Measurements from ENCODE around the gene TECTB. TPM values are rescaled to one million over a fixed set of nuclear protein-coding genes. Genes with fewer than 3 reads are reported as not detected.

The TECTB gene
- total and polyA plus RNA-seq, 4 donors: not detected

GRCh38 chr10:112349521-112350085 is 66.4 kb downstream of the TECTB start:
- no peak overlapping the region for H3K9ac ChIP-seq (ENCODE audit: insufficient read depth in 1 of 2, low read length in 2 of 2)
- DNase-seq (no peak), ATAC-seq (ENCODE audit: insufficient read depth, low FRiP score) (no peak)
- 95 to 96% methylated on average over 44 to 46 of the region's 46 CpGs for WGBS, 2 donors
- no peak for TF ChIP-seq CTCF (IDR thresholded peaks at IDR 0.05; ENCODE audit: control extremely low read depth, extremely low read depth)
- no peak overlapping the region for H3K4me3 ChIP-seq
- H3K27ac ChIP-seq (ENCODE audit: low read depth in 1 of 2, low read length in 1 of 2): no peak overlapping the region
- H3K27me3 ChIP-seq (ENCODE audit: control insufficient read depth in 3 of 3, insufficient read depth in 3 of 3, low read length in 2 of 3): no peaks in the 10 kb centered on the region
- H3K36me3 ChIP-seq (ENCODE audit: control insufficient read depth in 4 of 4, insufficient read depth in 4 of 4, low read length in 4 of 4): no peaks in the 10 kb centered on the region
- no peaks in the 10 kb centered on the region for H3K9me3 ChIP-seq (ENCODE audit: control insufficient read depth in 4 of 4, insufficient read depth in 3 of 4, low read length in 3 of 4)
- peaks cover 0 to 3% (median 0%) of the 10 kb centered on the region in 5 donors for H3K4me1 ChIP-seq (ENCODE audit: control insufficient read depth in 5 of 5, insufficient read depth in 5 of 5, low read length in 5 of 5)

GRCh38 chr10:112351146-112351545 is 67.9 kb downstream of the TECTB start:
- Histone ChIP-seq H3K4me3 (no peak overlapping the region), H3K9ac (ENCODE audit: insufficient read depth in 1 of 2, low read length in 2 of 2) (no peak overlapping the region), H3K36me3 (ENCODE audit: control insufficient read depth in 4 of 4, insufficient read depth in 4 of 4, low read length in 4 of 4) (no peaks in the 10 kb centered on the region), H3K27ac (ENCODE audit: low read depth in 1 of 2, low read length in 1 of 2) (no peak overlapping the region), H3K27me3 (ENCODE audit: control insufficient read depth in 3 of 3, insufficient read depth in 3 of 3, low read length in 2 of 3) (no peaks in the 10 kb centered on the region), H3K4me1 (ENCODE audit: control insufficient read depth in 5 of 5, insufficient read depth in 5 of 5, low read length in 5 of 5) (peaks cover 0 to 3% (median 0%) of the 10 kb centered on the region in 5 donors), H3K9me3 (ENCODE audit: control insufficient read depth in 4 of 4, insufficient read depth in 3 of 4, low read length in 3 of 4) (no peaks in the 10 kb centered on the region)
- 91 to 94% methylated on average over 8 of the region's 8 CpGs for WGBS, 2 donors
- DNase-seq (no peak), ATAC-seq (ENCODE audit: insufficient read depth, low FRiP score) (no peak)
- TF ChIP-seq CTCF (IDR thresholded peaks at IDR 0.05; ENCODE audit: control extremely low read depth, extremely low read depth): no peak

- H3K36me3 ChIP-seq (ENCODE audit: control insufficient read depth in 4 of 4, insufficient read depth in 4 of 4, low read length in 4 of 4): no peaks in the 10 kb centered on the region
- no peak for ATAC-seq (ENCODE audit: insufficient read depth, low FRiP score)
- H3K4me1 ChIP-seq (ENCODE audit: control insufficient read depth in 5 of 5, insufficient read depth in 5 of 5, low read length in 5 of 5): peaks cover 0 to 3% (median 0%) of the 10 kb centered on the region in 5 donors
- DNase-seq: no peak
- no peaks in the 10 kb centered on the region for H3K9me3 ChIP-seq (ENCODE audit: control insufficient read depth in 4 of 4, insufficient read depth in 3 of 4, low read length in 3 of 4)
- H3K9ac ChIP-seq (ENCODE audit: insufficient read depth in 1 of 2, low read length in 2 of 2): no peak overlapping the region
- H3K27ac ChIP-seq (ENCODE audit: low read depth in 1 of 2, low read length in 1 of 2): no peak overlapping the region
- no peaks in the 10 kb centered on the region for H3K27me3 ChIP-seq (ENCODE audit: control insufficient read depth in 3 of 3, insufficient read depth in 3 of 3, low read length in 2 of 3)
- TF ChIP-seq CTCF (IDR thresholded peaks at IDR 0.05; ENCODE audit: control extremely low read depth, extremely low read depth): no peak
- WGBS, 2 donors: 74 to 79% methylated on average over 3 of the region's 3 CpGs
- no peak overlapping the region for H3K4me3 ChIP-seq
Observed at GRCh38 chr10:112352044-112352443, 68.8 kb downstream of the TECTB start.

GRCh38 chr10:112353046-112353445 is 69.8 kb downstream of the TECTB start:
- Histone ChIP-seq H3K9ac (ENCODE audit: insufficient read depth in 1 of 2, low read length in 2 of 2) (no peak overlapping the region), H3K4me3 (no peak overlapping the region), H3K36me3 (ENCODE audit: control insufficient read depth in 4 of 4, insufficient read depth in 4 of 4, low read length in 4 of 4) (no peaks in the 10 kb centered on the region), H3K27ac (ENCODE audit: low read depth in 1 of 2, low read length in 1 of 2) (no peak overlapping the region), H3K27me3 (ENCODE audit: control insufficient read depth in 3 of 3, insufficient read depth in 3 of 3, low read length in 2 of 3) (no peaks in the 10 kb centered on the region), H3K9me3 (ENCODE audit: control insufficient read depth in 4 of 4, insufficient read depth in 3 of 4, low read length in 3 of 4) (no peaks in the 10 kb centered on the region), H3K4me1 (ENCODE audit: control insufficient read depth in 5 of 5, insufficient read depth in 5 of 5, low read length in 5 of 5) (peaks cover 0 to 3% (median 0%) of the 10 kb centered on the region in 5 donors)
- TF ChIP-seq CTCF (IDR thresholded peaks at IDR 0.05; ENCODE audit: control extremely low read depth, extremely low read depth): no peak
- DNase-seq: no peak
- ATAC-seq (ENCODE audit: insufficient read depth, low FRiP score): no peak
